IMR-90 (cell line): ENCODE measurements around the gene RALGAPA2. TPM values are rescaled to one million over a fixed set of nuclear protein-coding genes. Genes with fewer than 3 reads are reported as not detected.
A peak's percentile ranks its signal among the peaks of the same experiment; 100 is the strongest.

Source experiments
- ATAC-seq: fragments of 200-7000 bp; cut with Tn5 transposase; 2 replicates; pipeline ENCODE4 v1.9.1; 2020; ENCODE audit warnings: low read depth, mild to moderate bottlenecking, moderate library complexity
- BruUV-seq: library from RNA; stranded (reverse); fragments of 400-500 nt; replicated peaks from 2 replicates; lab custom pipeline; 2021; lab: Mats Ljungman, UMichigan
- CTCF ChIA-PET: fragments of 300-600 bp; formaldehyde crosslinking; extraction: SDS; loops from one replicate; lab custom pipeline; 2021; ENCODE audit warnings: antibody characterized with exemption; lab: Yijun Ruan, JAX
- POLR2A ChIA-PET: fragments of 300-600 bp; sonication (Branson Sonifier 250); formaldehyde crosslinking; loops from one replicate; lab custom pipeline; 2022; ENCODE audit warnings: antibody characterized with exemption; ENCODE audit not compliant: unreplicated experiment; lab: Charles Lee
- DNase-seq: peaks from one replicate; pipeline ENCODE4 v3.0.0; 2013
- H2AFZ ChIP-seq: replicated peaks from 2 replicates; pipeline ENCODE3; 2013; ENCODE audit warnings: low read length, mild to moderate bottlenecking; ENCODE audit not compliant: poor library complexity
- H2AK5ac ChIP-seq: 2 replicates; pipeline ENCODE4 v1.6.1; 2013; ENCODE audit warnings: low read depth, low read length, inconsistent platforms
- H2AK9ac ChIP-seq: replicated peaks from 2 replicates; pipeline ENCODE3; 2013; ENCODE audit warnings: mild to moderate bottlenecking, low read depth, low read length, moderate library complexity; ENCODE audit not compliant: poor library complexity
- H2BK120ac ChIP-seq: 2 replicates; pipeline ENCODE4 v1.6.1; 2013; ENCODE audit warnings: low read depth, low read length, inconsistent platforms
- H2BK15ac ChIP-seq: 3 replicates; pipeline ENCODE4 v1.6.1; 2013; ENCODE audit warnings: low read depth, low read length, inconsistent platforms
- H2BK20ac ChIP-seq: 2 replicates; pipeline ENCODE4 v1.6.1; 2013; ENCODE audit warnings: low read depth, mild to moderate bottlenecking, inconsistent platforms, low read length, moderate library complexity
- H2BK5ac ChIP-seq: 2 replicates; pipeline ENCODE4 v1.6.1; 2013; ENCODE audit warnings: mild to moderate bottlenecking, low read depth, low read length, inconsistent platforms; ENCODE audit not compliant: poor library complexity, severe bottlenecking
- H3K14ac ChIP-seq: replicated peaks from 2 replicates; pipeline ENCODE4 v1.6.1; 2013; ENCODE audit warnings: low read depth, low read length, inconsistent platforms
- H3K18ac ChIP-seq: 2 replicates; pipeline ENCODE4 v1.6.1; 2013; ENCODE audit warnings: low read depth, low read length, control low read depth
- H3K23ac ChIP-seq: 2 replicates; pipeline ENCODE4 v1.6.1; 2013; ENCODE audit warnings: low read depth, low read length, inconsistent platforms
- H3K27ac ChIP-seq: 2 replicates; pipeline ENCODE4 v1.5.1; 2013; ENCODE audit warnings: mild to moderate bottlenecking, control low read depth, low read length; ENCODE audit not compliant: insufficient read depth
- H3K27me3 ChIP-seq: 2 replicates; pipeline ENCODE4 v1.6.1; 2013; ENCODE audit warnings: low read length; ENCODE audit not compliant: control insufficient read depth, insufficient read depth
- H3K36me3 ChIP-seq: 2 replicates; pipeline ENCODE4 v1.6.1; 2013; ENCODE audit warnings: low read length, mixed read lengths; ENCODE audit not compliant: control insufficient read depth, insufficient read depth
- H3K4ac ChIP-seq: 2 replicates; pipeline ENCODE4 v1.6.1; 2013; ENCODE audit warnings: low read depth, low read length, inconsistent platforms
- H3K4me1 ChIP-seq: 2 replicates; pipeline ENCODE4 v1.6.1; 2013; ENCODE audit warnings: low read length, mixed read lengths; ENCODE audit not compliant: control insufficient read depth, insufficient read depth
- H3K4me2 ChIP-seq: 2 replicates; pipeline ENCODE4 v1.6.1; 2013; ENCODE audit warnings: low read depth, mild to moderate bottlenecking, control low read depth, low read length, moderate library complexity
- H3K4me3 ChIP-seq: 2 replicates; pipeline ENCODE4 v1.5.1; 2013; ENCODE audit warnings: low read depth, mild to moderate bottlenecking, control low read depth, low read length, moderate library complexity; ENCODE audit not compliant: insufficient read depth
- H3K56ac ChIP-seq: 2 replicates; pipeline ENCODE4 v1.6.1; 2013; ENCODE audit warnings: low read length, inconsistent platforms; ENCODE audit not compliant: insufficient read depth; ENCODE audit errors: extremely low read depth
- H3K79me1 ChIP-seq, 2 experiments: 2 replicates each; pipeline ENCODE4 v1.6.1; 2013; ENCODE audit warnings: low read length in 2 of 2, inconsistent platforms in 1 of 2, low read depth in 1 of 2
- H3K9ac ChIP-seq: 2 replicates; pipeline ENCODE4 v1.6.1; 2013; ENCODE audit warnings: low read depth, low read length, control low read depth
- H3K9me1 ChIP-seq: 2 replicates; pipeline ENCODE4 v1.6.1; 2013; ENCODE audit warnings: low read length, inconsistent platforms; ENCODE audit not compliant: insufficient read depth
- H3K9me3 ChIP-seq: 2 replicates; pipeline ENCODE4 v1.6.1; 2013; ENCODE audit warnings: low read length; ENCODE audit not compliant: control insufficient read depth, insufficient read depth
- H4K20me1 ChIP-seq: 2 replicates; pipeline ENCODE4 v1.6.1; 2013; ENCODE audit warnings: low read length, inconsistent platforms; ENCODE audit not compliant: insufficient read depth
- H4K5ac ChIP-seq: 2 replicates; pipeline ENCODE4 v1.6.1; 2013; ENCODE audit warnings: mild to moderate bottlenecking, low read depth, low read length, control low read depth
- H4K8ac ChIP-seq, 2 experiments: 2 replicates each; pipeline ENCODE4 v1.6.1; 2013; ENCODE audit warnings: low read depth in 2 of 2, low read length in 2 of 2, control low read depth in 1 of 2, inconsistent platforms in 1 of 2
- H4K91ac ChIP-seq: 2 replicates; pipeline ENCODE4 v1.6.1; 2013; ENCODE audit warnings: low read depth, low read length, inconsistent platforms; ENCODE audit not compliant: insufficient read depth
- CEBPB ChIP-seq: IDR thresholded peaks from 2 replicates; pipeline ENCODE4 v1.6.1; 2012; ENCODE audit warnings: low read depth, low read length, improper control_type of control experiment
- CHD1 ChIP-seq: IDR thresholded peaks from 2 replicates; pipeline ENCODE4 v1.6.1; 2012; ENCODE audit warnings: low read depth, low read length, improper control_type of control experiment
- MAFK ChIP-seq: IDR thresholded peaks from 2 replicates; pipeline ENCODE4 v1.6.1; 2012; ENCODE audit warnings: low read depth, low read length, improper control_type of control experiment
- MXI1 ChIP-seq: IDR thresholded peaks from 2 replicates; pipeline ENCODE4 v1.6.1; 2012; ENCODE audit warnings: low read depth, mild to moderate bottlenecking, low read length, moderate library complexity, borderline replicate concordance
- NFE2L2 ChIP-seq: fragments of 150-350 bp; IDR thresholded peaks from 2 replicates; pipeline ENCODE4 v1.6.1; 2016; ENCODE audit warnings: low read depth, mild to moderate bottlenecking, low read length
- POLR2A ChIP-seq: IDR thresholded peaks from 2 replicates; pipeline ENCODE4 v1.6.1; 2012; ENCODE audit warnings: mild to moderate bottlenecking, low read depth, low read length
- RCOR1 ChIP-seq: IDR thresholded peaks from 2 replicates; pipeline ENCODE4 v1.6.1; 2012; ENCODE audit warnings: mild to moderate bottlenecking, low read length, improper control_type of control experiment; ENCODE audit not compliant: insufficient replicate concordance
- RFX5 ChIP-seq: IDR thresholded peaks from 2 replicates; pipeline ENCODE4 v1.8.0; 2012; ENCODE audit warnings: low read depth, mild to moderate bottlenecking, low read length, moderate library complexity
- SMC3 ChIP-seq: fragments of 150-350 bp; IDR thresholded peaks from 2 replicates; pipeline ENCODE4 v1.6.1; 2016; ENCODE audit warnings: low read depth, mild to moderate bottlenecking, antibody characterized with exemption, low read length, moderate library complexity
- WGBS, 2 experiments: methylation state at CpG; one replicate each; pipeline versions ENCODE4 v1.1.5 to v1.1.7; 2013; ENCODE audit warnings: missing lambda C conversion rate in 2 of 2; ENCODE audit not compliant: insufficient read length in 1 of 2; ENCODE audit errors: extremely low coverage in 2 of 2; 5-methylcytosine and 5-hydroxymethylcytosine counted together
- dilution Hi-C: fragments of 300-500 bp; cut with HindIII; formaldehyde crosslinking; loops from one replicate; pipeline ENCODE4 v1.14.3; 2018; ENCODE audit warnings: low sequenced_read_pairs; ENCODE audit not compliant: unreplicated experiment
- in situ Hi-C: fragments of 300-500 bp; cut with MboI; formaldehyde crosslinking; loops from 3 replicates; pipeline ENCODE4 v1.14.3; 2019; ENCODE audit warnings: low sequenced_read_pairs, inconsistent platforms, mixed read lengths
- intact Hi-C: fragments of 100-400 bp; cut with micrococcal nuclease; formaldehyde crosslinking; loops from 2 replicates; pipeline ENCODE4 v1.10.0; 2022
- polyA plus RNA-seq, 3 experiments: library from polyadenylated mRNA; depleted of rRNA; stranded (reverse); fragments of >200 nt; gene quantifications; 2 replicates each; pipeline ENCODE4 v1.2.3, GENCODE V29; 2012; ENCODE audit warnings: low replicate concordance in 1 of 3
- total RNA-seq: library from RNA; depleted of rRNA; stranded (reverse); fragments of >200 nt; gene quantifications from 2 replicates; pipeline ENCODE4 v1.2.3, GENCODE V29; 2012
- TF ChIP-seq, protein P1 (sequence below): fragments of 150-350 bp; IDR thresholded peaks from 2 replicates; pipeline ENCODE4 v1.6.1; 2017; ENCODE audit warnings: mild to moderate bottlenecking, antibody characterized with exemption, low read length, low read depth
- TF ChIP-seq, protein P2 (sequence below): fragments of 150-350 bp; IDR thresholded peaks from 2 replicates; pipeline ENCODE4 v1.6.1; 2016; ENCODE audit warnings: low read depth, mild to moderate bottlenecking, low read length, moderate library complexity, borderline replicate concordance

Gene RALGAPA2
- total and polyA plus RNA-seq, 2 of the 4 experiments (the other 2 are of a cell fraction) = 1.3 to 3.9 TPM

DNA sequence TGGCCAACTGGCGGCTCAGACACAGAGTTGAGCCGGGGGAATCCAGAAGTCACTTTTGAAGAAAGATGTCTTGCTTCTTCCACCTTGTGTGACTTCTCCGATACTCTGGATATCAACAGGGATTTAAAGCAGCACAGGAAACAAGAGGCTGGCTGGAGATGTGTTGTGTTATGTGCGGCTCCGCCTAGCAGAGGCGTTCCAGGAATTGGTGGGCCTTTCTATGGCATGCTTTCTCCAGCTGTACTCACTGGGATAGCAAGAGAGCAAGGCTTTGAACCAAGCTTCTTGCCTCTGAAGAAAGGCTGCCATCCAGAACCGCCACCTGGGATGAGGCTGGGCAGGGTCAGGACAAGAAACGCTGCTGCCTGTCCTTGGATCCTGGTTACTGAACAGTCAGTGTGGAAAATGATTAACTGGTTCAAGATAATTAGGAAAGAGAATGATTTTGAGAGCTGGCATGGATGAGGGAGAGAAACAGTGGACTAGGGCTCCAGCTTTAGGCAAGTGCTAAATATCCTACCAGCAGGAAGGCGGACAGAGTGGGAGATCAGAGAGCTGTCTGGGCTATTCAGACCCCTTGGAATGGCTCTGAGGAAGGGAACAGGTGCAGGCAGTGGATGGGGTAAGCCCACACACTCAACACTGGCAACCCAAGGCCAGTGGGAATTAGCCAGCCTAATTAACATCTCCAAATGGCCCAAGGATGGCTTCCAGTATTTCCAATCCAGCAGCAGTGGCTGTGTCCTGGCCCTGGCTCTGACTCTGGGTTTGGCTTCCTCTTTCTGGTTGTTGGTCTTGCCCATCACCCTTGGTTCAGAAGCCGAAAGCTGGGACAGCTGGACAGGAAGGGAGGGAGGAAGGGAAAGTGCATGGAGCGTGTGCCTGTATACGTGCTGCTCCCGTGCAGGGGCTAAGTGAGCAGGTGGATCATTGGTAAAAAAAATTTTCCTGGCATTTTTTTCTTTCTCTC, 312.6 kb downstream of the RALGAPA2 start:
- H3K4me1 ChIP-seq = no peaks in the 10 kb centered on the region
- ChIA-PET POLR2A (no interaction called here), CTCF (no interaction called here)
- intact Hi-C loops (no loop called here), dilution Hi-C loops (no loop called here), in situ Hi-C loops (no loop called here)
- H2BK120ac ChIP-seq = no peak overlapping the region
- H3K27me3 ChIP-seq = no peaks in the 10 kb centered on the region; the same call in 1 of the 2 replicates
- H4K20me1 ChIP-seq = no peaks in the 10 kb centered on the region
- H4K8ac ChIP-seq = no peak overlapping the region
- H4K91ac ChIP-seq = no peak overlapping the region
- no peaks in the 10 kb centered on the region for H3K79me1 ChIP-seq
- H3K27ac ChIP-seq = no peak overlapping the region
- no peak overlapping the region for H2AK5ac ChIP-seq
- no TSS peak for BruUV-seq
- no peak overlapping the region for H3K4ac ChIP-seq
- no peak overlapping the region for H3K14ac ChIP-seq
- H3K36me3 ChIP-seq = no peaks in the 10 kb centered on the region
- peak overlapping the region; percentile 58 for H2AK9ac ChIP-seq
- 80% methylated on average over 1 of the region's 13 CpGs; no CpG with 5 or more reads in 1 of the 2 experiments for WGBS, 2 experiments
- no peak overlapping the region for H3K23ac ChIP-seq
- H4K5ac ChIP-seq = no peak overlapping the region
- H3K4me2 ChIP-seq = no peak overlapping the region
- H2BK5ac ChIP-seq = no peak overlapping the region
- no peak overlapping the region for H3K56ac ChIP-seq
- no peak overlapping the region for H3K18ac ChIP-seq
- H3K9me3 ChIP-seq = no peaks in the 10 kb centered on the region
- TF ChIP-seq, protein P1, sequence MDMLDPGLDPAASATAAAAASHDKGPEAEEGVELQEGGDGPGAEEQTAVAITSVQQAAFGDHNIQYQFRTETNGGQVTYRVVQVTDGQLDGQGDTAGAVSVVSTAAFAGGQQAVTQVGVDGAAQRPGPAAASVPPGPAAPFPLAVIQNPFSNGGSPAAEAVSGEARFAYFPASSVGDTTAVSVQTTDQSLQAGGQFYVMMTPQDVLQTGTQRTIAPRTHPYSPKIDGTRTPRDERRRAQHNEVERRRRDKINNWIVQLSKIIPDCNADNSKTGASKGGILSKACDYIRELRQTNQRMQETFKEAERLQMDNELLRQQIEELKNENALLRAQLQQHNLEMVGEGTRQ = no peak
- TF ChIP-seq MXI1 (no peak), RCOR1 (no peak), CEBPB (no peak), CHD1 (no peak), POLR2A (no peak), RFX5 (no peak), MAFK (no peak), NFE2L2 (no peak), SMC3 (no peak)
- TF ChIP-seq, protein P2, sequence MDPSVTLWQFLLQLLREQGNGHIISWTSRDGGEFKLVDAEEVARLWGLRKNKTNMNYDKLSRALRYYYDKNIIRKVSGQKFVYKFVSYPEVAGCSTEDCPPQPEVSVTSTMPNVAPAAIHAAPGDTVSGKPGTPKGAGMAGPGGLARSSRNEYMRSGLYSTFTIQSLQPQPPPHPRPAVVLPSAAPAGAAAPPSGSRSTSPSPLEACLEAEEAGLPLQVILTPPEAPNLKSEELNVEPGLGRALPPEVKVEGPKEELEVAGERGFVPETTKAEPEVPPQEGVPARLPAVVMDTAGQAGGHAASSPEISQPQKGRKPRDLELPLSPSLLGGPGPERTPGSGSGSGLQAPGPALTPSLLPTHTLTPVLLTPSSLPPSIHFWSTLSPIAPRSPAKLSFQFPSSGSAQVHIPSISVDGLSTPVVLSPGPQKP = no peak
- no peak overlapping the region for H3K9ac ChIP-seq
- no peak overlapping the region for H3K4me3 ChIP-seq
- no peaks in the 10 kb centered on the region for H3K9me1 ChIP-seq
- no peak overlapping the region for H2BK15ac ChIP-seq
- DNase-seq (no peak), ATAC-seq (no peak)
- no peak overlapping the region for H2BK20ac ChIP-seq
- H2AFZ ChIP-seq = no peak overlapping the region
